ENCODE results near the gene VIT. TPM values are rescaled to one million over a fixed set of nuclear protein-coding genes. Genes with fewer than 3 reads are reported as not detected.

Gene VIT
- total RNA-seq, 1 donor from 2014 or later = not detected

- Mint-ChIP-seq H3K9me3 (no peaks in the 10 kb centered on the region), H3K36me3 (peaks cover 17% of the 10 kb centered on the region), H3K27me3 (ENCODE audit: insufficient read depth, low read depth) (peaks cover 3% of the 10 kb centered on the region), H3K27ac (no peak overlapping the region), H3K4me3 (no peak overlapping the region), H3K4me1 (no peaks in the 10 kb centered on the region)
- Histone ChIP-seq H3K27me3 (no peaks in the 10 kb centered on the region), H3K79me2 (ENCODE audit: low read depth) (no peaks in the 10 kb centered on the region), H3K9me3 (ENCODE audit: low read depth) (no peaks in the 10 kb centered on the region), H3K27ac (no peak overlapping the region), H3K9ac (no peak overlapping the region), H3F3A (ENCODE audit: low read depth) (no peaks in the 10 kb centered on the region), H3K4me3 (no peak overlapping the region), H3K36me3 (no peaks in the 10 kb centered on the region), H4K20me1 (ENCODE audit: low read depth) (no peaks in the 10 kb centered on the region), H2AFZ (replicated peaks) (no peak overlapping the region), H3K4me1 (no peaks in the 10 kb centered on the region), H3K4me2 (no peak overlapping the region)
- no peak for DNase-seq (ENCODE audit: low spot score)
- TF ChIP-seq EZH2 (IDR thresholded peaks at IDR 0.05) = no peak
- TF ChIP-seq EZH2phosphoT487 (IDR thresholded peaks at IDR 0.05) = no peak
- TF ChIP-seq CTCF (IDR thresholded peaks at IDR 0.05) = no peak
These were observed 152.8 kb downstream of the VIT start for GRCh38 chr2:36849265-36849664.

- TF ChIP-seq EZH2 (IDR thresholded peaks at IDR 0.05) = no peak
- TF ChIP-seq CTCF (IDR thresholded peaks at IDR 0.05) = no peak
- no peak for TF ChIP-seq EZH2phosphoT487 (IDR thresholded peaks at IDR 0.05)
- no peaks in the 10 kb centered on the region for H3K79me2 ChIP-seq (ENCODE audit: low read depth)
- no peaks in the 10 kb centered on the region for H4K20me1 ChIP-seq (ENCODE audit: low read depth)
- no peaks in the 10 kb centered on the region for H3K27me3 ChIP-seq
- Mint-ChIP-seq H3K27ac (no peak overlapping the region), H3K9me3 (no peaks in the 10 kb centered on the region), H3K27me3 (ENCODE audit: insufficient read depth, low read depth) (peaks cover 3% of the 10 kb centered on the region), H3K4me3 (no peak overlapping the region), H3K4me1 (peaks cover 2% of the 10 kb centered on the region), H3K36me3 (peaks cover 16% of the 10 kb centered on the region)
- H3K9ac ChIP-seq = no peak overlapping the region
- no peak overlapping the region for H3K27ac ChIP-seq
- H3K4me3 ChIP-seq = no peak overlapping the region
- H3K36me3 ChIP-seq = no peaks in the 10 kb centered on the region
- no peak for DNase-seq (ENCODE audit: low spot score)
- H3K9me3 ChIP-seq (ENCODE audit: low read depth) = no peaks in the 10 kb centered on the region
- no peaks in the 10 kb centered on the region for H3K4me1 ChIP-seq
- no peaks in the 10 kb centered on the region for H3F3A ChIP-seq (ENCODE audit: low read depth)
- no peak overlapping the region for H3K4me2 ChIP-seq
- H2AFZ ChIP-seq (replicated peaks) = no peak overlapping the region
These were observed 157.7 kb downstream of the VIT start for GRCh38 chr2:36854241-36854640.

GRCh38 chr2:36855429-36855828 is 158.9 kb downstream of the VIT start:
- peaks cover 2% of the 10 kb centered on the region for H3K27me3 Mint-ChIP-seq (ENCODE audit: insufficient read depth, low read depth)
- no peaks in the 10 kb centered on the region for H3F3A ChIP-seq (ENCODE audit: low read depth)
- no peaks in the 10 kb centered on the region for H3K9me3 Mint-ChIP-seq
- H3K4me1 Mint-ChIP-seq = peaks cover 2% of the 10 kb centered on the region
- H2AFZ ChIP-seq (replicated peaks) = no peak overlapping the region
- H3K4me3 Mint-ChIP-seq = no peak overlapping the region
- H3K27ac ChIP-seq = no peak overlapping the region
- peaks cover 2% of the 10 kb centered on the region for H3K4me1 ChIP-seq
- H3K36me3 Mint-ChIP-seq = peaks cover 9% of the 10 kb centered on the region
- H3K27ac Mint-ChIP-seq = no peak overlapping the region
- no peak overlapping the region for H3K4me3 ChIP-seq
- no peaks in the 10 kb centered on the region for H3K36me3 ChIP-seq
- no peak for DNase-seq (ENCODE audit: low spot score)
- no peaks in the 10 kb centered on the region for H4K20me1 ChIP-seq (ENCODE audit: low read depth)
- H3K9ac ChIP-seq = no peak overlapping the region
- H3K79me2 ChIP-seq (ENCODE audit: low read depth) = no peaks in the 10 kb centered on the region
- no peak for TF ChIP-seq EZH2phosphoT487 (IDR thresholded peaks at IDR 0.05)
- no peak for TF ChIP-seq EZH2 (IDR thresholded peaks at IDR 0.05)
- no peak for TF ChIP-seq CTCF (IDR thresholded peaks at IDR 0.05)
- H3K9me3 ChIP-seq (ENCODE audit: low read depth) = no peaks in the 10 kb centered on the region
- no peaks in the 10 kb centered on the region for H3K27me3 ChIP-seq
- H3K4me2 ChIP-seq = no peak overlapping the region
